WTC11 (cell line): Measurements from ENCODE around the gene TMA16. TPM values are rescaled to one million over a fixed set of nuclear protein-coding genes. Genes with fewer than 3 reads are reported as not detected.

ENCODE experiments used
- ATAC-seq: fragments of 200-7000 bp; cut with Tn5 transposase; 2 replicates; pipeline ENCODE4 v1.10.0; 2021; ENCODE audit warnings: mild to moderate bottlenecking, moderate library complexity
- CTCF ChIA-PET: fragments of 300-600 bp; sonication (Branson Sonifier 250); formaldehyde crosslinking; loops from one replicate; lab custom pipeline; 2021; ENCODE audit warnings: antibody characterized with exemption; lab: Charles Lee
- POLR2A ChIA-PET: fragments of 350-600 bp; sonication (Branson Sonifier 250); formaldehyde crosslinking; loops from one replicate; lab custom pipeline; 2021; ENCODE audit warnings: antibody characterized with exemption; lab: Charles Lee
- DNase-seq: peaks from one replicate; pipeline ENCODE4 v3.0.0; 2021; ENCODE audit warnings: low spot score
- H3K27ac Mint-ChIP-seq: 2 replicates; pipeline ENCODE4 v1.8.0; 2021; ENCODE audit warnings: mixed read lengths
- H3K27me3 Mint-ChIP-seq: 2 replicates; pipeline ENCODE4 v1.8.0; 2021; ENCODE audit warnings: low read depth, mild to moderate bottlenecking, moderate library complexity, mixed read lengths
- H3K36me3 Mint-ChIP-seq: 2 replicates; pipeline ENCODE4 v1.8.0; 2021; ENCODE audit warnings: mixed read lengths
- H3K4me1 Mint-ChIP-seq: 2 replicates; pipeline ENCODE4 v1.8.0; 2022; ENCODE audit warnings: mixed read lengths
- H3K4me3 Mint-ChIP-seq: 2 replicates; pipeline ENCODE4 v1.8.0; 2021; ENCODE audit warnings: mild to moderate bottlenecking, moderate library complexity, mixed read lengths
- H3K9me3 Mint-ChIP-seq: 2 replicates; pipeline ENCODE4 v1.8.0; 2021; ENCODE audit warnings: mixed read lengths
- AR ChIP-seq: fragments of 250-450 bp; sonication (Bioruptor Pico); IDR thresholded peaks from 2 replicates; pipeline ENCODE4 v1.9.0; 2021; ENCODE audit warnings: mild to moderate bottlenecking
- ATF3 ChIP-seq: sonication (generic); formaldehyde crosslinking; conservative IDR thresholded peaks from 2 replicates; pipeline ENCODE4 v1.8.1; 2022; ENCODE audit warnings: mild to moderate bottlenecking, missing genetic modification reagents
- CBFB ChIP-seq: sonication (generic); formaldehyde crosslinking; IDR thresholded peaks from 2 replicates; pipeline ENCODE4 v1.8.1; 2022; ENCODE audit warnings: mild to moderate bottlenecking, low read depth, missing genetic modification reagents
- CTCF ChIP-seq: fragments of 200-600 bp; IDR thresholded peaks from 2 replicates; pipeline ENCODE4 v1.8.0; 2022; ENCODE audit warnings: antibody characterized with exemption
- EMX1 ChIP-seq: fragments of 250-450 bp; sonication (Bioruptor Pico); IDR thresholded peaks from 2 replicates; pipeline ENCODE4 v1.8.0; 2021; ENCODE audit warnings: mild to moderate bottlenecking
- FOXK1 ChIP-seq: sonication (generic); formaldehyde crosslinking; IDR thresholded peaks from 2 replicates; pipeline ENCODE4 v1.8.0; 2022; ENCODE audit warnings: mild to moderate bottlenecking, moderate library complexity, missing genetic modification reagents
- GRHL2 ChIP-seq: fragments of 250-450 bp; sonication (Bioruptor Pico); IDR thresholded peaks from 2 replicates; pipeline ENCODE4 v1.8.0; 2022; ENCODE audit warnings: mild to moderate bottlenecking, moderate library complexity; ENCODE audit not compliant: insufficient replicate concordance, severe bottlenecking
- HMGA2 ChIP-seq: fragments of 250-450 bp; sonication (Bioruptor Pico); IDR thresholded peaks from 2 replicates; pipeline ENCODE4 v1.4.0; 2021; ENCODE audit warnings: mild to moderate bottlenecking, moderate library complexity
- IRF1 ChIP-seq: sonication (generic); formaldehyde crosslinking; IDR thresholded peaks from 2 replicates; pipeline ENCODE4 v1.8.0; 2023; ENCODE audit warnings: missing genetic modification reagents
- IRF2 ChIP-seq: sonication (generic); formaldehyde crosslinking; IDR thresholded peaks from 2 replicates; pipeline ENCODE4 v1.8.0; 2022; ENCODE audit warnings: low read depth, missing genetic modification reagents, borderline replicate concordance
- JUN ChIP-seq: sonication (generic); formaldehyde crosslinking; IDR thresholded peaks from 2 replicates; pipeline ENCODE4 v1.8.0; 2023; ENCODE audit warnings: mild to moderate bottlenecking, missing genetic modification reagents
- OVOL2 ChIP-seq: fragments of 250-450 bp; sonication (Bioruptor Pico); IDR thresholded peaks from 2 replicates; pipeline ENCODE4 v1.9.0; 2021; ENCODE audit warnings: mild to moderate bottlenecking, borderline replicate concordance
- RELA ChIP-seq: sonication (generic); formaldehyde crosslinking; IDR thresholded peaks from 2 replicates; pipeline ENCODE4 v1.8.1; 2022; ENCODE audit warnings: missing genetic modification reagents, mild to moderate bottlenecking, borderline replicate concordance
- RORB ChIP-seq: fragments of 250-450 bp; sonication (Bioruptor Pico); IDR thresholded peaks from 2 replicates; pipeline ENCODE4 v1.9.0; 2021; ENCODE audit warnings: mild to moderate bottlenecking
- SOX15 ChIP-seq: fragments of 250-450 bp; sonication (Bioruptor Pico); IDR thresholded peaks from 2 replicates; pipeline ENCODE4 v1.9.0; 2021; ENCODE audit warnings: mild to moderate bottlenecking
- TP53 ChIP-seq: sonication (generic); formaldehyde crosslinking; IDR thresholded peaks from 2 replicates; pipeline ENCODE4 v1.8.1; 2023; ENCODE audit warnings: mild to moderate bottlenecking, missing genetic modification reagents
- USF2 ChIP-seq: sonication (generic); formaldehyde crosslinking; IDR thresholded peaks from 2 replicates; pipeline ENCODE4 v1.8.1; 2023; ENCODE audit warnings: mild to moderate bottlenecking, missing genetic modification reagents, moderate library complexity
- ZMAT4 ChIP-seq: fragments of 250-450 bp; sonication (Bioruptor Pico); IDR thresholded peaks from 2 replicates; pipeline ENCODE4 v1.9.0; 2021; ENCODE audit warnings: mild to moderate bottlenecking
- ZNF219 ChIP-seq: sonication (generic); formaldehyde crosslinking; IDR thresholded peaks from 2 replicates; pipeline ENCODE4 v1.8.0; 2023; ENCODE audit warnings: missing genetic modification reagents, mild to moderate bottlenecking, borderline replicate concordance
- ZNF263 ChIP-seq: sonication (generic); formaldehyde crosslinking; IDR thresholded peaks from 2 replicates; pipeline ENCODE4 v1.8.1; 2022; ENCODE audit warnings: low read depth, mild to moderate bottlenecking, moderate library complexity, missing genetic modification reagents
- ZSCAN18 ChIP-seq: fragments of 250-450 bp; sonication (Bioruptor Pico); IDR thresholded peaks from 2 replicates; pipeline ENCODE4 v2.1.2; 2022; ENCODE audit warnings: mild to moderate bottlenecking, moderate library complexity
- total RNA-seq: library from RNA; stranded (reverse); gene quantifications from 3 replicates; pipeline ENCODE4 v1.2.3, GENCODE V29; 2021

The TMA16 gene
- total RNA-seq, 1 experiment from 2014 or later, result 63.7 TPM

- TF ChIP-seq HMGA2 (CRISPR knock-in tag), result no peak
- TF ChIP-seq, all 79 proteins: peak for 0
These were observed 20.7 kb downstream of the TMA16 start (continued) for GRCh38 chr4:163515198-163515597.

GRCh38 chr4:163523791-163524365 is 29.4 kb downstream of the TMA16 start:
- Mint-ChIP-seq H3K4me1 (peaks cover 19% of the 10 kb centered on the region), H3K27me3 (no peaks in the 10 kb centered on the region), H3K36me3 (peaks cover 56% of the 10 kb centered on the region), H3K9me3 (no peaks in the 10 kb centered on the region)
- no peak for DNase-seq
- ChIA-PET POLR2A (no interaction called here), CTCF (no interaction called here)
- ATAC-seq, result no peak
- TF ChIP-seq JUN (CRISPR knock-in tag) (no peak), IRF2 (no peak), FOXK1 (CRISPR knock-in tag) (no peak), TP53 (no peak), ATF3 (CRISPR knock-in tag) (no peak), AR (CRISPR knock-in tag) (no peak), EMX1 (CRISPR knock-in tag) (no peak), ZMAT4 (CRISPR knock-in tag) (no peak), SOX15 (CRISPR knock-in tag) (no peak), CBFB (CRISPR knock-in tag) (no peak), RELA (no peak), GRHL2 (CRISPR knock-in tag) (no peak), CTCF (no peak), ZNF219 (no peak), USF2 (CRISPR knock-in tag) (no peak), IRF1 (no peak), OVOL2 (CRISPR knock-in tag) (no peak), ZNF263 (CRISPR knock-in tag) (no peak), RORB (CRISPR knock-in tag) (no peak), ZSCAN18 (CRISPR knock-in tag) (no peak)
- TF ChIP-seq, all 79 proteins: peak for 0
- Mint-ChIP-seq H3K4me3 (no peak overlapping the region), H3K27ac (peak overlapping the region; percentile 46)
